Testis (tissue), 2 donors: ENCODE measurements around the gene PCBD2.

ENCODE experiments used
- POLR2A ChIP-seq: fragments of 450-650 bp; IDR thresholded peaks from one replicate; pipeline ENCODE4 v1.6.1; 2017; ENCODE audit warnings: antibody characterized with exemption, mild to moderate bottlenecking, moderate library complexity
- TF ChIP-seq, protein P1 (sequence below), 3 experiments: fragments of 450-650 bp in 2 of 3; fragments of 200-600 bp in 1 of 3; sonication (generic) in 1 of 3; IDR thresholded peaks; one replicate each; pipeline ENCODE4 v1.5.1; 2016 to 2019; ENCODE audit warnings: antibody characterized with exemption in 3 of 3, mild to moderate bottlenecking in 2 of 3, moderate library complexity in 1 of 3

DNA sequence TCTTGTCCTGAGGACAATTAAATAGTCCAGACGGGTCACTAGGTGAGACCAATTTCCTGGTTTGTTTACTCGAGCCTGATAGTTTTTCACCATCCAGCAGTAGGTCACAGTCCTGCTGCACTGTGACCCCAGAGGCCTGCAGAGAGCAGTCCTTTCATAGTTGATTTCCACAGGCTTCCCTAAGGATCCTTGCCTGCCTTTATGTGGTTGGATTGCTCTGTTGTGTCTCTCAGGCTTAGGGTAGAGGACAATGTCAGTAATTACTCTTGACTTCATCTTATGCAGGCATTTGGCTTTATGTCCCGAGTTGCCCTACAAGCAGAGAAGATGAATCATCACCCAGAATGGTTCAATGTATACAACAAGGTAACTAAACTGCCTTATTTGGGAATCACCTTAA lies 53.8 kb downstream of the PCBD2 start:
- TF ChIP-seq, protein P1, sequence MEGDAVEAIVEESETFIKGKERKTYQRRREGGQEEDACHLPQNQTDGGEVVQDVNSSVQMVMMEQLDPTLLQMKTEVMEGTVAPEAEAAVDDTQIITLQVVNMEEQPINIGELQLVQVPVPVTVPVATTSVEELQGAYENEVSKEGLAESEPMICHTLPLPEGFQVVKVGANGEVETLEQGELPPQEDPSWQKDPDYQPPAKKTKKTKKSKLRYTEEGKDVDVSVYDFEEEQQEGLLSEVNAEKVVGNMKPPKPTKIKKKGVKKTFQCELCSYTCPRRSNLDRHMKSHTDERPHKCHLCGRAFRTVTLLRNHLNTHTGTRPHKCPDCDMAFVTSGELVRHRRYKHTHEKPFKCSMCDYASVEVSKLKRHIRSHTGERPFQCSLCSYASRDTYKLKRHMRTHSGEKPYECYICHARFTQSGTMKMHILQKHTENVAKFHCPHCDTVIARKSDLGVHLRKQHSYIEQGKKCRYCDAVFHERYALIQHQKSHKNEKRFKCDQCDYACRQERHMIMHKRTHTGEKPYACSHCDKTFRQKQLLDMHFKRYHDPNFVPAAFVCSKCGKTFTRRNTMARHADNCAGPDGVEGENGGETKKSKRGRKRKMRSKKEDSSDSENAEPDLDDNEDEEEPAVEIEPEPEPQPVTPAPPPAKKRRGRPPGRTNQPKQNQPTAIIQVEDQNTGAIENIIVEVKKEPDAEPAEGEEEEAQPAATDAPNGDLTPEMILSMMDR (IDR thresholded peaks at IDR 0.05): no peak
- no peak for TF ChIP-seq POLR2A
